Neural cell (in vitro differentiated cells): ENCODE measurements around the gene CNST.

ENCODE experiments used
- CTCF ChIP-seq: fragments of 450-650 bp; IDR thresholded peaks from 2 replicates; pipeline ENCODE4 v1.5.1; 2014; ENCODE audit warnings: antibody characterized with exemption, mild to moderate bottlenecking, moderate library complexity; ENCODE audit not compliant: poor library complexity, severe bottlenecking
- EZH2 ChIP-seq: fragments of 200-600, 300-800 bp; shearing (Covaris generic), sonication (generic); IDR thresholded peaks from 2 replicates; pipeline ENCODE4 v1.6.1; 2014; ENCODE audit warnings: antibody characterized with exemption, low read length, borderline replicate concordance, mild to moderate bottlenecking; ENCODE audit not compliant: insufficient read depth, poor library complexity, severe bottlenecking
- MXI1 ChIP-seq: fragments of 450-650 bp; conservative IDR thresholded peaks from 2 replicates; pipeline ENCODE4 v1.6.1; 2014; ENCODE audit warnings: antibody characterized with exemption, mild to moderate bottlenecking; ENCODE audit not compliant: poor library complexity, severe bottlenecking
- POLR2AphosphoS5 ChIP-seq: IDR thresholded peaks from 2 replicates; pipeline ENCODE4 v1.6.1; 2012
- RAD21 ChIP-seq: fragments of 450-650 bp; conservative IDR thresholded peaks from 2 replicates; pipeline ENCODE4 v1.6.1; 2014; ENCODE audit warnings: antibody characterized with exemption, mild to moderate bottlenecking, moderate library complexity
- TAF1 ChIP-seq: IDR thresholded peaks from 2 replicates; pipeline ENCODE4 v1.6.1; 2012; ENCODE audit warnings: low read depth

DNA sequence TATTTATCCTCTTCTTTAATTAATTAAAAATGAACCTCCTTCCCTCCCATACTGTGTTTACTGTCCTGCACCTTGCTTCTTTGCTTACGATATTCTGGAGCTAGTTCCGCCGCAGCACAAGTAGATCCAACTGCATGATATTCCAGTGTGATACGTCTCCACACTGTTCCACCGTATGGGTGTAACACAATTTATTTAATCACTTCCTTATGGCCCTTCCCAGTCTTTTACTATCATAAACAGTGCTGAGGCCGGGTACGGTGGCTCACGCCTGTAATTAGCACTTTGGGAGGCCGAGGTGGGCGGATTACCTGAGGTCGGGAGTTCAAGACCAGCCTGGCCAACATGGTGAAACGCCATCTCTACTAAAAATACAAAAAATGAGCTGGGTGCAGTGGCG is 25.7 kb downstream of the CNST start:
- TF ChIP-seq MXI1 (no peak), TAF1 (no peak), CTCF (no peak), EZH2 (no peak), POLR2AphosphoS5 (no peak), RAD21 (no peak)
